RWPE2 (cell line): ENCODE results near the gene TBC1D21.

Source experiments
- ATAC-seq: fragments of 200-7000 bp; cut with Tn5 transposase; 3 replicates; pipeline ENCODE4 v1.9.1; 2021; ENCODE audit warnings: low read depth
- DNase-seq: peaks from one replicate; pipeline ENCODE4 v3.0.0-alpha.2; 2020; ENCODE audit warnings: low spot score
- H3K27ac ChIP-seq: fragments of 450-650 bp; 2 replicates; pipeline ENCODE4 v1.5.1; 2017; ENCODE audit warnings: mild to moderate bottlenecking; ENCODE audit not compliant: poor library complexity, severe bottlenecking
- H3K27me3 ChIP-seq: fragments of 250-450 bp; sonication (Bioruptor Pico); 2 replicates; pipeline ENCODE4 v1.5.1; 2021; ENCODE audit warnings: mild to moderate bottlenecking, moderate library complexity; ENCODE audit not compliant: insufficient read depth, poor library complexity, severe bottlenecking
- H3K36me3 ChIP-seq: fragments of 250-450 bp; sonication (Bioruptor Pico); 2 replicates; pipeline ENCODE4 v1.5.1; 2020; ENCODE audit warnings: low read depth, mild to moderate bottlenecking, moderate library complexity
- H3K4me1 ChIP-seq: fragments of 250-450 bp; sonication (Bioruptor Pico); 2 replicates; pipeline ENCODE4 v1.5.1; 2021; ENCODE audit warnings: mild to moderate bottlenecking, moderate library complexity; ENCODE audit not compliant: insufficient read depth, poor library complexity, severe bottlenecking
- H3K4me3 ChIP-seq: fragments of 250-450 bp; sonication (Bioruptor Pico); 2 replicates; pipeline ENCODE4 v1.5.1; 2021; ENCODE audit warnings: mild to moderate bottlenecking, moderate library complexity; ENCODE audit not compliant: severe bottlenecking
- H3K9me3 ChIP-seq: fragments of 250-450 bp; sonication (Bioruptor Pico); 2 replicates; pipeline ENCODE4 v1.5.1; 2021; ENCODE audit warnings: mild to moderate bottlenecking, moderate library complexity; ENCODE audit not compliant: severe bottlenecking
- TF ChIP-seq, protein P1 (sequence below): fragments of 450-650 bp; IDR thresholded peaks from one replicate; pipeline ENCODE4 v1.5.1; 2017; ENCODE audit warnings: mild to moderate bottlenecking, moderate library complexity; ENCODE audit not compliant: poor library complexity, severe bottlenecking

Gene TBC1D21

DNA sequence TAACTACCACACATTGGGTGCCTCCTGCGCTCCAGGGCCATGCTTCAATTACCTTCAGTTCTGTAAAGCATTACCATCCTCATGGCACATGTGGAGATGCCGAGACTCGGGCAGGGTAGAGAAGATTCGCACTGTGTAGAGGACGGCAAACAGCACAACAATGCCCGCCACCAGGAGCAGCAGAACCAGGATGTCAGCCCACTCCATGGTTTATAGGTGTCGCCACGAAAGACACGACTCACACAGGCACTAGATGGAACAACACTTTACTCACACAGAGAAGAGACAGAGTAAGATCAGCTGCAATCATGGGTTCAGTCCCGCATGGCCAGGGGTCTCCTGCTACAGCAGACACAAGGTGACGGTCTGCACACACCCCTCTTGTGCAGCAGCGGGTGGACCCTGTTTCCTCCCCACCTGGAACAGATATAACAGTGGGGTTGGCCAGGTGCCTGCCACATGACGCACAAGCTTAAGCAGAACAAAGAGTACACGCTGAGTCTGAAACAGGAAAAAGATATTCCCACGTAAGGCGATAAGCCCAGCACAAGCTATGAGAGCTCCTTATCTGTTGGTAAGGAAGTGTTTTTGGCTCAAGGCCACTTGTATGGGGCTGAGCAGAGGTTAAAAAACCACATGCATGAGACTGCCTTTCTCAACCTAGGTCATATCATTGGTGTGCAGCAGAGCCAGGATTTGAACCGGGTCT, 2.5 kb upstream of the TBC1D21 start:
- peak; percentile 57 for DNase-seq
- no peak overlapping the region for H3K27ac ChIP-seq
- peak; percentile 49 for ATAC-seq
- TF ChIP-seq, protein P1, sequence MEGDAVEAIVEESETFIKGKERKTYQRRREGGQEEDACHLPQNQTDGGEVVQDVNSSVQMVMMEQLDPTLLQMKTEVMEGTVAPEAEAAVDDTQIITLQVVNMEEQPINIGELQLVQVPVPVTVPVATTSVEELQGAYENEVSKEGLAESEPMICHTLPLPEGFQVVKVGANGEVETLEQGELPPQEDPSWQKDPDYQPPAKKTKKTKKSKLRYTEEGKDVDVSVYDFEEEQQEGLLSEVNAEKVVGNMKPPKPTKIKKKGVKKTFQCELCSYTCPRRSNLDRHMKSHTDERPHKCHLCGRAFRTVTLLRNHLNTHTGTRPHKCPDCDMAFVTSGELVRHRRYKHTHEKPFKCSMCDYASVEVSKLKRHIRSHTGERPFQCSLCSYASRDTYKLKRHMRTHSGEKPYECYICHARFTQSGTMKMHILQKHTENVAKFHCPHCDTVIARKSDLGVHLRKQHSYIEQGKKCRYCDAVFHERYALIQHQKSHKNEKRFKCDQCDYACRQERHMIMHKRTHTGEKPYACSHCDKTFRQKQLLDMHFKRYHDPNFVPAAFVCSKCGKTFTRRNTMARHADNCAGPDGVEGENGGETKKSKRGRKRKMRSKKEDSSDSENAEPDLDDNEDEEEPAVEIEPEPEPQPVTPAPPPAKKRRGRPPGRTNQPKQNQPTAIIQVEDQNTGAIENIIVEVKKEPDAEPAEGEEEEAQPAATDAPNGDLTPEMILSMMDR = no peak
- H3K4me3 ChIP-seq = no peak overlapping the region
- no peaks in the 10 kb centered on the region for H3K4me1 ChIP-seq
- no peaks in the 10 kb centered on the region for H3K9me3 ChIP-seq
- no peaks in the 10 kb centered on the region for H3K36me3 ChIP-seq
- peaks cover 49% of the 10 kb centered on the region for H3K27me3 ChIP-seq

DNA sequence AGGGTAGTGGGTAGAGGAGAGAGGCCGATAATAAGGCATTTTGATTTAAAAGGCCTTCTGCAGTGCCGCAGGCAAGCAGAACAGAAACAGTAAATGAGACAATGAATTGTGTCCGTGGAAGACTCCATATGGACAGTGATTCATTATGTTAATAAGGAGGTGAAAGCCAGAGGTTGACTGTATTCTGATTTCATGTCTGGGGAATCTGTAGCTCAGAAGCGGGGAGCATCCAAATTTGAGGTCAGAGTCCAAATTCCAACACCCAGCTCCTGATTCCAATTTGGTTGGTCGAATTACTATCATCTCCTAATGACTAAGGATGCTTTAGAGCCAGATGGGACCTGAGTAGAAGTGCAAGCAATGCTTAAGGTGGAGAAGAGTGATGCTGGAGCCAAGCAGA, 1.0 kb upstream of the TBC1D21 start:
- no peak overlapping the region for H3K4me3 ChIP-seq
- H3K36me3 ChIP-seq = no peaks in the 10 kb centered on the region
- peaks cover 44% of the 10 kb centered on the region for H3K27me3 ChIP-seq
- no peaks in the 10 kb centered on the region for H3K4me1 ChIP-seq
- H3K27ac ChIP-seq = no peak overlapping the region
- DNase-seq (no peak), ATAC-seq (no peak)
- TF ChIP-seq, protein P1 = no peak
- H3K9me3 ChIP-seq = no peaks in the 10 kb centered on the region

DNA sequence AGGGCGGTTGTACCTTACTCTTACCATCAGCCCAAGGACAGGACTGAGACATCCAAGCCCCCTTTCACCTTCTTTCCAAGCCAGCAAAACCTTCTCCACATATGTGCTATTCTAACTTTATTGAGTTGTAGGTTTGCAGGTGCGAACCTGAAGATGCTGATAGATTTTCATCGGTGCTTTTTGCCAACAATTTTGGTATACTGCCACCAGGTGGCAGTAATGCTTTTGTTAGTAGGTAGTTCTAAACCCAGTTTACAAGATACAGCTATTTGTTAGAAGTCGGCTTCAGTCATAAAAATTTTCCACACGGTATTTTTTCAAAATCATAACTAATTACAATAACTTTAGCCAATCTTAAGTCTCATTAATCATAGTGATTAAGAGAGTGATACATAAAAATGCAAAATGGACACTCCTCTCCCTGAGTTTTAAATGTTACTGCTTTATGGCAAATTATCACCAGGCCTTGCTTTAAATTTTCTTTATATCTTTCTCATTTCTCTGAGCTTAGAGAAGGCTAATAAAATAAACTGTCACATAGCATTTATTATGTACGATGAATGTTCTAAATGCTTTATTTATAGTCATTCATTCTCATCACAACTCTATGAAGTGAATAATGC, 636 bp downstream of the TBC1D21 start:
- no peak for DNase-seq
- TF ChIP-seq, protein P1 = peak; percentile 96
- H3K36me3 ChIP-seq = no peaks in the 10 kb centered on the region
- H3K4me1 ChIP-seq = no peaks in the 10 kb centered on the region
- H3K27ac ChIP-seq = no peak overlapping the region
- no peak overlapping the region for H3K4me3 ChIP-seq
- ATAC-seq = 0 out of 3 replicates have a peak, but pooled peaks have one; percentile 26
- peaks cover 36% of the 10 kb centered on the region for H3K27me3 ChIP-seq
- no peaks in the 10 kb centered on the region for H3K9me3 ChIP-seq

DNA sequence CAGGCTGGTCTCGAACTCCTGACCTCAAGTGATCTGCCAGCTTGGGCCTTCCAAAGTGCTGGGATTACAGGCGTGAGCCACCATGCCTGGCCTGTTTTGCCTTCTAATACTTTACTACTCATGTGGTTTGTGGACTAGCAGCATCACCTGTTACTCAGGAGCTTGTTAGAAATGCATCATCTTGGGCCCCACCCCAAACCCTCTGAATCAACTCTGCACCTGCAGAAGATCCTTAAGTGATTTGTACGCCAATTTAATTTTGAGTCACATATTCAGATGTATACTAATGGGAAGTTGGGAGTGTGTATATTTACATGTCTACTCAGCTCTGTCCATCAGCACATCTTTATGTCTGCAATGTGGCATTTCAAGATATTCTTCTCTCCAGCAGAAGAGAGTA, 6.1 kb downstream of the TBC1D21 start:
- Histone ChIP-seq H3K4me3 (no peak overlapping the region), H3K27me3 (no peaks in the 10 kb centered on the region), H3K27ac (no peak overlapping the region), H3K36me3 (no peaks in the 10 kb centered on the region), H3K4me1 (no peaks in the 10 kb centered on the region), H3K9me3 (no peaks in the 10 kb centered on the region)
- peak; percentile 52; the same call in 2 of the 3 replicates for ATAC-seq
- TF ChIP-seq, protein P1 = no peak
- DNase-seq = no peak
